ENCODE results near the gene FGF10.

Gene FGF10
- 0 to 0.12 (median 0) reads per million in 18 experiments for total RNA-seq

- DNase-seq = no peak
Observed at GRCh38 chr5:44389090-44389822, at the start of gene FGF10. FGF10 (minus strand) TSS chr5:44389420; CDS start chr5:44388682, 738 bp downstream.

- DNase-seq = no peak
Observed at GRCh38 chr5:44426944-44427343, 37.7 kb upstream of the FGF10 start.

- no peak for DNase-seq
Observed at GRCh38 chr5:44412286-44412685, 23.1 kb upstream of the FGF10 start.

GRCh38 chr5:44402084-44402483, 12.9 kb upstream of the FGF10 start:
- DNase-seq = no peak

GRCh38 chr5:44401611-44402010, 12.4 kb upstream of the FGF10 start:
- DNase-seq = no peak

GRCh38 chr5:44398382-44398781, 9.2 kb upstream of the FGF10 start:
- DNase-seq = no peak

GRCh38 chr5:44396312-44396711, 7.1 kb upstream of the FGF10 start:
- DNase-seq = no peak

- DNase-seq = no peak
Observed at GRCh38 chr5:44390351-44390750, 1.1 kb upstream of the FGF10 start.

GRCh38 chr5:44389823-44390143, 563 bp upstream of the FGF10 start:
- no peak for DNase-seq

- DNase-seq = no peak
Observed at GRCh38 chr5:44388321-44389089, 715 bp downstream of the FGF10 start.

- DNase-seq = no peak
Observed at GRCh38 chr5:44387921-44388320, 1.3 kb downstream of the FGF10 start.

GRCh38 chr5:44387406-44387805, 1.8 kb downstream of the FGF10 start:
- no peak for DNase-seq

GRCh38 chr5:44385291-44385900, 3.8 kb downstream of the FGF10 start:
- peak; percentile 43 to 69 for DNase-seq

GRCh38 chr5:44384816-44385215, 4.4 kb downstream of the FGF10 start:
- no peak for DNase-seq

GRCh38 chr5:44382894-44383293, 6.3 kb downstream of the FGF10 start:
- no peak for DNase-seq

GRCh38 chr5:44377057-44377456, 12.2 kb downstream of the FGF10 start:
- DNase-seq = no peak

GRCh38 chr5:44372028-44372427, 17.2 kb downstream of the FGF10 start:
- DNase-seq = no peak

- no peak for DNase-seq
Observed at GRCh38 chr5:44367203-44367602, 22.0 kb downstream of the FGF10 start.

- DNase-seq = no peak
Observed at GRCh38 chr5:44365345-44365744, 23.9 kb downstream of the FGF10 start.

GRCh38 chr5:44364097-44364496, 25.1 kb downstream of the FGF10 start:
- no peak for DNase-seq

GRCh38 chr5:44361342-44362001, 27.7 kb downstream of the FGF10 start:
- no peak for DNase-seq

- no peak for DNase-seq
Observed at GRCh38 chr5:44360919-44361318, 28.3 kb downstream of the FGF10 start.

- no peak for DNase-seq
Observed at GRCh38 chr5:44358421-44358820, 30.8 kb downstream of the FGF10 start.

Data from inflammatory macrophage (primary cell).